HG03575 (cell line): Measurements from ENCODE around the gene DNAJB11.
"Not testable (repeated sequence)": the region's sequence is repeated elsewhere in the genome, so short reads cannot be mapped to it uniquely, and the experiment has no call there.

ENCODE experiments used
- ATAC-seq: cut with Tn5 transposase; IDR thresholded peaks from one replicate; pipeline ENCODE4 v1.9.1; 2021; ENCODE audit not compliant: unreplicated experiment, insufficient number of reproducible peaks, low FRiP score; ENCODE audit errors: extremely low read depth

Gene DNAJB11

GRCh38 chr3:186570096-186570940 lies at the start of gene DNAJB11:
TSS of gene DNAJB11 (plus strand) at chr3:186570720. CDS start at chr3:186570898, 178 bp downstream.
- ATAC-seq, result peak; percentile 75

- ATAC-seq, result peak; percentile 61
Observed at GRCh38 chr3:186520957-186521842, 49.3 kb upstream of the DNAJB11 start.

- no peak for ATAC-seq
Observed at GRCh38 chr3:186523022-186523421, 47.5 kb upstream of the DNAJB11 start.

- ATAC-seq, result no peak
Observed at GRCh38 chr3:186523434-186523833, 47.1 kb upstream of the DNAJB11 start.

GRCh38 chr3:186524616-186525015 lies 45.9 kb upstream of the DNAJB11 start:
- ATAC-seq, result no peak

GRCh38 chr3:186525369-186526255 lies 44.9 kb upstream of the DNAJB11 start:
- no peak for ATAC-seq

- ATAC-seq, result no peak
Observed at GRCh38 chr3:186526256-186526606, 44.3 kb upstream of the DNAJB11 start.

- no peak for ATAC-seq
Observed at GRCh38 chr3:186529201-186529999, 41.1 kb upstream of the DNAJB11 start.

GRCh38 chr3:186530415-186530814 lies 40.1 kb upstream of the DNAJB11 start:
- no peak for ATAC-seq

- ATAC-seq, result not testable (repeated sequence)
Observed at GRCh38 chr3:186531694-186532093, 38.8 kb upstream of the DNAJB11 start.

GRCh38 chr3:186532598-186533072 lies 37.9 kb upstream of the DNAJB11 start:
- ATAC-seq, result peak; percentile 41

- peak; percentile 69 for ATAC-seq
Observed at GRCh38 chr3:186534113-186534669, 36.3 kb upstream of the DNAJB11 start.

- ATAC-seq, result no peak
Observed at GRCh38 chr3:186536883-186537844, 33.4 kb upstream of the DNAJB11 start.

GRCh38 chr3:186538779-186539178 lies 31.7 kb upstream of the DNAJB11 start:
- ATAC-seq, result no peak

GRCh38 chr3:186540221-186540834 lies 30.2 kb upstream of the DNAJB11 start:
- no peak for ATAC-seq

GRCh38 chr3:186540835-186541226 lies 29.7 kb upstream of the DNAJB11 start:
- ATAC-seq, result no peak
